ENCODE results near the gene CLEC16A. TPM values are rescaled to one million over a fixed set of nuclear protein-coding genes. Genes with fewer than 3 reads are reported as not detected.

CLEC16A gene
- total and polyA plus RNA-seq, 2 experiments from 2014 or later = 17.5 to 26.8 TPM

DNA sequence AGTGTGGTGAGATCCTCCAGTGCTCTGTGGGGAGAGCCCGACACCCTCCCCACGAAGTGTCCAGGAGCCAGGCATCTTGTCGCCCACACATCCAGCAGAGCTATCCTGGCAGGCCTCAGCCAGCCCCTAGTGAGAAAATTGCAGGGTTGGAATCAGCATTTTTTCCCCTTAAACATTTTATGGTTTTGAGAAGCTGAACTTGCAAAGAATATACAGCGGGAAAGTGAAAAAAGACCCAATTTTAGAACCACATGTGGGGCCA, 227.0 kb downstream of the CLEC16A start:
- Histone ChIP-seq H3K27me3 (no peaks in the 10 kb centered on the region), H3K4me1 (ENCODE audit: low read depth) (peaks cover 12% of the 10 kb centered on the region), H3K9me3 (ENCODE audit: low read depth) (no peaks in the 10 kb centered on the region), H3K4me3 (no peak overlapping the region), H3K36me3 (no peaks in the 10 kb centered on the region), H3K27ac (peak overlapping the region; percentile 32)
- no peak for DNase-seq (ENCODE audit: low read depth in 1 of 2, low spot score in 1 of 2)
- TF ChIP-seq, protein P1, sequence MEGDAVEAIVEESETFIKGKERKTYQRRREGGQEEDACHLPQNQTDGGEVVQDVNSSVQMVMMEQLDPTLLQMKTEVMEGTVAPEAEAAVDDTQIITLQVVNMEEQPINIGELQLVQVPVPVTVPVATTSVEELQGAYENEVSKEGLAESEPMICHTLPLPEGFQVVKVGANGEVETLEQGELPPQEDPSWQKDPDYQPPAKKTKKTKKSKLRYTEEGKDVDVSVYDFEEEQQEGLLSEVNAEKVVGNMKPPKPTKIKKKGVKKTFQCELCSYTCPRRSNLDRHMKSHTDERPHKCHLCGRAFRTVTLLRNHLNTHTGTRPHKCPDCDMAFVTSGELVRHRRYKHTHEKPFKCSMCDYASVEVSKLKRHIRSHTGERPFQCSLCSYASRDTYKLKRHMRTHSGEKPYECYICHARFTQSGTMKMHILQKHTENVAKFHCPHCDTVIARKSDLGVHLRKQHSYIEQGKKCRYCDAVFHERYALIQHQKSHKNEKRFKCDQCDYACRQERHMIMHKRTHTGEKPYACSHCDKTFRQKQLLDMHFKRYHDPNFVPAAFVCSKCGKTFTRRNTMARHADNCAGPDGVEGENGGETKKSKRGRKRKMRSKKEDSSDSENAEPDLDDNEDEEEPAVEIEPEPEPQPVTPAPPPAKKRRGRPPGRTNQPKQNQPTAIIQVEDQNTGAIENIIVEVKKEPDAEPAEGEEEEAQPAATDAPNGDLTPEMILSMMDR (IDR thresholded peaks at IDR 0.05; ENCODE audit: low read depth, low read length) = no peak

DNA sequence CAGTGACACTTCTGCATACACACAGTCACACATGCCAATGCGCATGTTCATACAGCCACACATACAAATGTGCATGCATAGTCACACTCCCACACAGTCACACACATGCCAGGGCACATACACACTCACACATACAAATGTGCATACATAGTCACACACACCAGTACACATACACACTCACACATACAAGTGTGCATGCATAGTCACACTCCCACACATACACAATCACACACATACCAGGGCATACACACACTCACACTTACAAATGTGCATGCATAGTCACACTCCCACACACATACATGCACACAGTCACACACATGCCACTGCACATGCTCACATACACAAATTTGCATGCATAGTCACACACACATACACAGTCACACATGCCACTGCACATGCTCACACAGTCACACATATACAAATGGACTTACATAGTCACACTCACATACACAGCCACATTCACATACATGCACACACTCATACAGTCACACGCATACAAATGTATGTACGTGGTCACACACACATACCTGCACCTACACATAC, 227.5 kb downstream of the CLEC16A start:
- Histone ChIP-seq H3K27ac (peak overlapping the region; percentile 76), H3K36me3 (no peaks in the 10 kb centered on the region), H3K27me3 (no peaks in the 10 kb centered on the region), H3K4me3 (no peak overlapping the region), H3K9me3 (ENCODE audit: low read depth) (no peaks in the 10 kb centered on the region), H3K4me1 (ENCODE audit: low read depth) (peaks cover 12% of the 10 kb centered on the region)
- DNase-seq (ENCODE audit: low read depth in 1 of 2, low spot score in 1 of 2) = no peak
- TF ChIP-seq, protein P1 (IDR thresholded peaks at IDR 0.05; ENCODE audit: low read depth, low read length) = no peak

DNA sequence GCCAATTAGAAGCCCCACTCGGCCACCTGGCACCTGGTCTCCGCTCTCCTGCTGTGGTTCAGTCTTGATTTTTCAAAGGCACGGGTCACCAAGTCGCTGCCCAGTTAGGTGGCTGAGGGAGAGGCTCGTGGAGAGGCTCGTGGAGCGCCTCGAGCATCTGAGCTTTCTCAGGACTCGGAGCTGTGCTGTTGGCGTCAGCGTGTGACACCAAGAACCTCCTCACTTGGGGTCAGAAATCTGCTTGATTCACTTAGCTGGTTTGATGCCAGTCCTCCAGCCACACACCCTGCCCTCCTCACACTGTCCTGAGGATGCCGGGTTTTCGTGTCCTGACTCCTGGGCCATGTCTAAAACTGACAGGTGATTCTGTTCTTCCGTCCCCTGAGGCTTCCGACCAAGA, 229.1 kb downstream of the CLEC16A start:
- H3K27me3 ChIP-seq = no peaks in the 10 kb centered on the region
- TF ChIP-seq, protein P1 (IDR thresholded peaks at IDR 0.05; ENCODE audit: low read depth, low read length) = no peak
- no peaks in the 10 kb centered on the region for H3K9me3 ChIP-seq (ENCODE audit: low read depth)
- no peaks in the 10 kb centered on the region for H3K36me3 ChIP-seq
- H3K4me3 ChIP-seq = no peak overlapping the region
- no peak for DNase-seq (ENCODE audit: low read depth in 1 of 2, low spot score in 1 of 2)
- no peak overlapping the region for H3K27ac ChIP-seq
- peaks cover 12% of the 10 kb centered on the region for H3K4me1 ChIP-seq (ENCODE audit: low read depth)

DNA sequence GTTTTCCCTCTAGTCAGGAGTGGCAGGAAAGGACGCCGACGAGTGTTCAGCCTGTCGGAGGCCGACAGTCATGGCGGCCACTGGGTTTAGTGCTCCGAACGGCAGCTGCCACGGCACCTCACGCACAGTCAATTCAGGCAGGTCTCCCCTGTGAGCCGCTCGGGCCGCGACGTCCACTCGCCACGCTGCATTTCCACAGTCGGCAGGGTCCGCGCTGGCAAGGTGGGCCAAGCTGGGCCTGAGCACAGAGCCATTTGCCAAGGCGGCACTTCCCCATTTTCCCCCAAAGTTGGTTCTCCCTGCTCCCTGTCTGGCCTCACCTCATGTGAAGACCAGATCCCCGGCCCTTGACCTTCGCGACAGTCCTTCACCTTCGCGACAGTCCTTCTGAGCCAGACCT, 229.8 kb downstream of the CLEC16A start:
- H3K27ac ChIP-seq = no peak overlapping the region
- TF ChIP-seq, protein P1 (IDR thresholded peaks at IDR 0.05; ENCODE audit: low read depth, low read length) = no peak
- no peaks in the 10 kb centered on the region for H3K36me3 ChIP-seq
- DNase-seq (ENCODE audit: low read depth in 1 of 2, low spot score in 1 of 2) = no peak
- no peaks in the 10 kb centered on the region for H3K9me3 ChIP-seq (ENCODE audit: low read depth)
- no peak overlapping the region for H3K4me3 ChIP-seq
- peaks cover 12% of the 10 kb centered on the region for H3K4me1 ChIP-seq (ENCODE audit: low read depth)
- H3K27me3 ChIP-seq = no peaks in the 10 kb centered on the region

DNA sequence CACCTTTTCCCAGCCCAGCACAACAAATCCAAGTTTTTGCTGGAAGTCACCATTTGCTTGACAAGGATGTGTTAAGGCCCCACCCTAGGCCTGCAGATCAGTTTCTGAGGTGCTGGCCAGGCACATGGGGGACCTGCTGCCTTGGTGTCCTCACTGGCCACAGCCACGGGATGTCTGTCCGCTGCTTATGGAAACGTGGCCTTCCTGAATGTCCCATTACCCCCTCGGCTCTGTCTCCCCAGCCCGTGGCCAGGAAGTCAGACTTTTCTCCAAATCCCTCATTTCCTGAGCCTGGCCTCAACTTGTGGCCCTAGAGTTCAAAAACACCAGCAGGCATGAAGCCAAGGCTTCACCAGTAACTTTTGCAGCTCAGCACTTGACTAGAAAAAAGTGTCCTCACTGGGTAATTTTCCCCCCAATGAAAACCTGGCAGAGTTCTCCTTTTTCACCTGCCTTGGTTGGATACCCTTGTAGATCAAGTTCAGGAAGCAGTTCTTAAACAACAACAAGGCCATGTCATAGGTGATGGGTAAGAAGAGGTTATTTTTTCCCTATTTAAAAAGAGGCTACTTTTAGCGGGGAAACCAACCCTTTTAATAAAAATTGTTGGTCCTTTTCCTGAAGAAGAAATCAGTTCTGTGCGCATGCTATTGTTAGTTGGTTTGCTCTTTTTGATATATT, 230.9 kb downstream of the CLEC16A start:
- H3K9me3 ChIP-seq (ENCODE audit: low read depth) = no peaks in the 10 kb centered on the region

More for the DNA sequence above, 230.9 kb downstream of the CLEC16A start:
- H3K4me3 ChIP-seq = no peak overlapping the region
- no peaks in the 10 kb centered on the region for H3K36me3 ChIP-seq
- no peak for DNase-seq (ENCODE audit: low read depth in 1 of 2, low spot score in 1 of 2)
- peaks cover 12% of the 10 kb centered on the region for H3K4me1 ChIP-seq (ENCODE audit: low read depth)
- no peak overlapping the region for H3K27ac ChIP-seq
- no peaks in the 10 kb centered on the region for H3K27me3 ChIP-seq
- TF ChIP-seq, protein P1 (IDR thresholded peaks at IDR 0.05; ENCODE audit: low read depth, low read length) = no peak

All from cardiac muscle cell (in vitro differentiated cells and primary cell).